ENCODE data around the gene NUTM2G.
"Not testable (repeated sequence)": the region's sequence is repeated elsewhere in the genome, so short reads cannot be mapped to it uniquely, and the experiment has no call there.

Gene NUTM2G

GRCh38 chr9:96942181-96942580, 13.5 kb downstream of the NUTM2G start:
- DNase-seq (ENCODE audit: low spot score) = not testable (repeated sequence)

GRCh38 chr9:96949346-96949745, 20.7 kb downstream of the NUTM2G start:
- not testable (repeated sequence) for DNase-seq (ENCODE audit: low spot score)

- not testable (repeated sequence) for DNase-seq (ENCODE audit: low spot score)
Observed at GRCh38 chr9:96950539-96950938, 21.9 kb downstream of the NUTM2G start.

GRCh38 chr9:96967591-96967990, 38.9 kb downstream of the NUTM2G start:
- DNase-seq (ENCODE audit: low spot score) = not testable (repeated sequence)

- not testable (repeated sequence) for DNase-seq (ENCODE audit: low spot score)
Observed at GRCh38 chr9:96972552-96972951, 43.9 kb downstream of the NUTM2G start.

- DNase-seq (ENCODE audit: low spot score) = not testable (repeated sequence)
Observed at GRCh38 chr9:96974037-96974436, 45.4 kb downstream of the NUTM2G start.

GRCh38 chr9:96983496-96984122, 55.0 kb downstream of the NUTM2G start:
- not testable (repeated sequence) for DNase-seq (ENCODE audit: low spot score)

GRCh38 chr9:96984139-96984538, 55.5 kb downstream of the NUTM2G start:
- not testable (repeated sequence) for DNase-seq (ENCODE audit: low spot score)

- not testable (repeated sequence) for DNase-seq (ENCODE audit: low spot score)
Observed at GRCh38 chr9:96984887-96985286, 56.2 kb downstream of the NUTM2G start.
